Activated naive CD8-positive, alpha-beta T cell treated with anti-CD3 and anti-CD28 coated beads for 36 hours (primary cell): ENCODE measurements around the gene SEZ6L. TPM values are rescaled to one million over a fixed set of nuclear protein-coding genes. Genes with fewer than 3 reads are reported as not detected.

Source experiments
- DNase-seq: peaks from one replicate; pipeline ENCODE4 v3.0.0; 2021
- H3K27ac Mint-ChIP-seq: one replicate; pipeline ENCODE4 v1.8.0; 2022; ENCODE audit warnings: mild to moderate bottlenecking, moderate library complexity, mixed read lengths
- H3K27me3 Mint-ChIP-seq: one replicate; pipeline ENCODE4 v1.8.0; 2022; ENCODE audit warnings: mild to moderate bottlenecking, mixed read lengths
- H3K36me3 Mint-ChIP-seq: one replicate; pipeline ENCODE4 v1.8.0; 2021; ENCODE audit warnings: mild to moderate bottlenecking, mixed read lengths
- H3K4me1 Mint-ChIP-seq: one replicate; pipeline ENCODE4 v1.8.0; 2021; ENCODE audit warnings: mixed read lengths
- H3K4me3 Mint-ChIP-seq: one replicate; pipeline ENCODE4 v1.8.0; 2022; ENCODE audit warnings: mild to moderate bottlenecking, moderate library complexity, mixed read lengths
- H3K9me3 Mint-ChIP-seq: one replicate; pipeline ENCODE4 v1.8.0; 2022; ENCODE audit warnings: mixed read lengths
- total RNA-seq, 2 experiments: library from RNA; stranded (reverse); gene quantifications; one replicate each; pipeline ENCODE4 v1.2.3, GENCODE V29; 2021

SEZ6L gene
- total RNA-seq, result not detected

GRCh38 chr22:26169315-26170111, at the start of gene SEZ6L:
SEZ6L (plus strand) TSS chr22:26169462; CDS start chr22:26169670, 208 bp downstream.
- Mint-ChIP-seq H3K9me3 (no peaks in the 10 kb centered on the region), H3K36me3 (no peaks in the 10 kb centered on the region), H3K27ac (peak within 1 kb of the TSS; percentile 14), H3K4me3 (no peak within 1 kb of the TSS), H3K27me3 (peaks cover 69% of the 10 kb centered on the region), H3K4me1 (no peaks in the 10 kb centered on the region)
- DNase-seq, result peak; percentile 4

GRCh38 chr22:26122920-26123468, 46.3 kb upstream of the SEZ6L start:
- no peaks in the 10 kb centered on the region for H3K9me3 Mint-ChIP-seq
- H3K4me3 Mint-ChIP-seq, result no peak overlapping the region
- no peaks in the 10 kb centered on the region for H3K36me3 Mint-ChIP-seq
- no peak for DNase-seq
- H3K27ac Mint-ChIP-seq, result no peak overlapping the region
- H3K27me3 Mint-ChIP-seq, result peaks cover 14% of the 10 kb centered on the region
- H3K4me1 Mint-ChIP-seq, result no peaks in the 10 kb centered on the region

- H3K27ac Mint-ChIP-seq, result no peak overlapping the region
- no peak for DNase-seq
- H3K36me3 Mint-ChIP-seq, result no peaks in the 10 kb centered on the region
- peaks cover 4% of the 10 kb centered on the region for H3K27me3 Mint-ChIP-seq
- H3K4me1 Mint-ChIP-seq, result no peaks in the 10 kb centered on the region
- H3K9me3 Mint-ChIP-seq, result no peaks in the 10 kb centered on the region
- no peak overlapping the region for H3K4me3 Mint-ChIP-seq
These were observed 44.1 kb upstream of the SEZ6L start for GRCh38 chr22:26124991-26125725.

- no peaks in the 10 kb centered on the region for H3K9me3 Mint-ChIP-seq
- H3K4me1 Mint-ChIP-seq, result no peaks in the 10 kb centered on the region
- no peaks in the 10 kb centered on the region for H3K27me3 Mint-ChIP-seq
- DNase-seq, result no peak
- H3K27ac Mint-ChIP-seq, result no peak overlapping the region
- H3K36me3 Mint-ChIP-seq, result no peaks in the 10 kb centered on the region
- H3K4me3 Mint-ChIP-seq, result no peak overlapping the region
These were observed 42.1 kb upstream of the SEZ6L start for GRCh38 chr22:26127126-26127525.

GRCh38 chr22:26127556-26127955, 41.7 kb upstream of the SEZ6L start:
- no peaks in the 10 kb centered on the region for H3K27me3 Mint-ChIP-seq

GRCh38 chr22:26131589-26132154, 37.6 kb upstream of the SEZ6L start:
- H3K27ac Mint-ChIP-seq, result no peak overlapping the region
- no peak overlapping the region for H3K4me3 Mint-ChIP-seq
- no peaks in the 10 kb centered on the region for H3K9me3 Mint-ChIP-seq
- DNase-seq, result no peak
- H3K27me3 Mint-ChIP-seq, result peaks cover 4% of the 10 kb centered on the region
- no peaks in the 10 kb centered on the region for H3K4me1 Mint-ChIP-seq
- no peaks in the 10 kb centered on the region for H3K36me3 Mint-ChIP-seq

More at GRCh38 chr22:26127556-26127955, 41.7 kb upstream of the SEZ6L start:
- Mint-ChIP-seq H3K27ac (no peak overlapping the region), H3K4me3 (no peak overlapping the region), H3K36me3 (no peaks in the 10 kb centered on the region), H3K4me1 (no peaks in the 10 kb centered on the region), H3K9me3 (no peaks in the 10 kb centered on the region)
- DNase-seq, result no peak

GRCh38 chr22:26134654-26135330, 34.5 kb upstream of the SEZ6L start:
- H3K36me3 Mint-ChIP-seq, result no peaks in the 10 kb centered on the region
- DNase-seq, result no peak
- no peaks in the 10 kb centered on the region for H3K9me3 Mint-ChIP-seq
- H3K4me1 Mint-ChIP-seq, result no peaks in the 10 kb centered on the region
- peaks cover 9% of the 10 kb centered on the region for H3K27me3 Mint-ChIP-seq
- no peak overlapping the region for H3K4me3 Mint-ChIP-seq
- H3K27ac Mint-ChIP-seq, result no peak overlapping the region

- no peaks in the 10 kb centered on the region for H3K4me1 Mint-ChIP-seq
- H3K4me3 Mint-ChIP-seq, result no peak overlapping the region
- no peaks in the 10 kb centered on the region for H3K9me3 Mint-ChIP-seq
- no peak overlapping the region for H3K27ac Mint-ChIP-seq
- DNase-seq, result no peak
- H3K27me3 Mint-ChIP-seq, result peaks cover 18% of the 10 kb centered on the region
- H3K36me3 Mint-ChIP-seq, result no peaks in the 10 kb centered on the region
These were observed 33.5 kb upstream of the SEZ6L start for GRCh38 chr22:26135806-26136205.

GRCh38 chr22:26139310-26139709, 30.0 kb upstream of the SEZ6L start:
- Mint-ChIP-seq H3K27me3 (peaks cover 30% of the 10 kb centered on the region), H3K27ac (no peak overlapping the region), H3K4me3 (no peak overlapping the region), H3K36me3 (no peaks in the 10 kb centered on the region), H3K9me3 (no peaks in the 10 kb centered on the region), H3K4me1 (no peaks in the 10 kb centered on the region)
- DNase-seq, result no peak

- Mint-ChIP-seq H3K9me3 (no peaks in the 10 kb centered on the region), H3K27ac (no peak overlapping the region), H3K4me3 (no peak overlapping the region), H3K36me3 (no peaks in the 10 kb centered on the region), H3K4me1 (no peaks in the 10 kb centered on the region), H3K27me3 (peaks cover 39% of the 10 kb centered on the region)
- DNase-seq, result no peak
These were observed 27.4 kb upstream of the SEZ6L start for GRCh38 chr22:26141831-26142230.

GRCh38 chr22:26143806-26144325, 25.4 kb upstream of the SEZ6L start:
- no peaks in the 10 kb centered on the region for H3K9me3 Mint-ChIP-seq
- no peaks in the 10 kb centered on the region for H3K4me1 Mint-ChIP-seq
- H3K27me3 Mint-ChIP-seq, result peaks cover 43% of the 10 kb centered on the region
- no peak overlapping the region for H3K27ac Mint-ChIP-seq
- H3K36me3 Mint-ChIP-seq, result no peaks in the 10 kb centered on the region
- DNase-seq, result no peak
- no peak overlapping the region for H3K4me3 Mint-ChIP-seq

- peaks cover 1% of the 10 kb centered on the region for H3K9me3 Mint-ChIP-seq
- H3K4me3 Mint-ChIP-seq, result no peak overlapping the region
- no peaks in the 10 kb centered on the region for H3K36me3 Mint-ChIP-seq
- no peak overlapping the region for H3K27ac Mint-ChIP-seq
- peaks cover 40% of the 10 kb centered on the region for H3K27me3 Mint-ChIP-seq
- H3K4me1 Mint-ChIP-seq, result no peaks in the 10 kb centered on the region
- no peak for DNase-seq
These were observed 9.4 kb upstream of the SEZ6L start for GRCh38 chr22:26159886-26160285.

GRCh38 chr22:26161746-26162145, 7.5 kb upstream of the SEZ6L start:
- no peaks in the 10 kb centered on the region for H3K4me1 Mint-ChIP-seq
- H3K27ac Mint-ChIP-seq, result no peak overlapping the region
- H3K9me3 Mint-ChIP-seq, result no peaks in the 10 kb centered on the region
- no peak for DNase-seq
- H3K36me3 Mint-ChIP-seq, result no peaks in the 10 kb centered on the region
- no peak overlapping the region for H3K4me3 Mint-ChIP-seq
- peaks cover 28% of the 10 kb centered on the region for H3K27me3 Mint-ChIP-seq

GRCh38 chr22:26162926-26163325, 6.3 kb upstream of the SEZ6L start:
- no peak for DNase-seq
- Mint-ChIP-seq H3K27me3 (peaks cover 37% of the 10 kb centered on the region), H3K4me1 (no peaks in the 10 kb centered on the region), H3K4me3 (no peak overlapping the region), H3K36me3 (no peaks in the 10 kb centered on the region), H3K27ac (no peak overlapping the region), H3K9me3 (no peaks in the 10 kb centered on the region)
